ENCODE results near the gene ADISSP.

Gene ADISSP

DNA sequence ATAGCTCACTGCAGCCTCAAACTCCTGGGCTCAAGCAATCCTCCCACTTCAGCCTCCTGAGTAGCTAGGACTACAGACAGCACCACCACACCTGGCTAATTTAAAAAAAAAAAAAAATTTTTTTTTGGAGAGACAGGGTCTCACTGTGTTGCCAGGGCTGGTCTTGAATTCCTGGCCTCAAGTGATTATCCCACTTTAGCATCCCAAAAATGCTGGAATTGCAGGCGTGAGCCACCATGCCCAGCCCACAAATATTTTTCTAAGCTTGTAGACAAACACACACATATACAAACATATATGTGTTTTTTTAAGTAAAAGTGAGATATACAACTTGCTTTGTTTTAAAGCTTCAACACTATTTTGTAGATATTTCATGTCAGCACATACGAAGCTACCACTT is 24.3 kb downstream of the ADISSP start:
- H3K4me2 ChIP-seq (ENCODE audit: low read length): no peak overlapping the region
- H3K79me2 ChIP-seq (ENCODE audit: control insufficient read depth, insufficient read depth, low read length, poor library complexity): no peaks in the 10 kb centered on the region
- H3K4me3 ChIP-seq (ENCODE audit: low read depth, low read length): no peak overlapping the region
- no peak overlapping the region for H3K27ac ChIP-seq (ENCODE audit: low read depth, low read length)
- no peak overlapping the region for H2AK5ac ChIP-seq (ENCODE audit: low read length)
- no peak overlapping the region for H3K4ac ChIP-seq (ENCODE audit: low read depth, low read length)
- no peaks in the 10 kb centered on the region for H3K27me3 ChIP-seq (ENCODE audit: insufficient read depth, low read length)
- no peaks in the 10 kb centered on the region for H3K79me1 ChIP-seq (ENCODE audit: low read length)
- H4K8ac ChIP-seq (ENCODE audit: low read depth, low read length): no peak overlapping the region
- no peak overlapping the region for H2BK5ac ChIP-seq (ENCODE audit: low read depth, low read length, poor library complexity)
- no peak overlapping the region for H2BK12ac ChIP-seq (ENCODE audit: low read length)
- H3K23ac ChIP-seq (ENCODE audit: low read length): no peak overlapping the region
- no peak overlapping the region for H3K9ac ChIP-seq (ENCODE audit: low read length)
- H3K18ac ChIP-seq (ENCODE audit: low read length): no peak overlapping the region
- peak; percentile 56 to 83 for DNase-seq
- H2BK120ac ChIP-seq (ENCODE audit: insufficient read depth, low read length, poor library complexity): no peak overlapping the region
- no peak overlapping the region for H2AFZ ChIP-seq (ENCODE audit: insufficient read depth, low read length, poor library complexity)
- H3K9me3 ChIP-seq (ENCODE audit: insufficient read depth, low read depth, low read length): peaks cover 5% of the 10 kb centered on the region
- H3K14ac ChIP-seq (ENCODE audit: low read length): no peak overlapping the region
- no CpG with 5 or more reads among the region's 2 CpGs for WGBS (ENCODE audit: extremely low coverage, insufficient coverage, insufficient read length)
- H3K4me1 ChIP-seq (ENCODE audit: control insufficient read depth in 1 of 2, insufficient read depth in 2 of 2, low read length in 2 of 2): peaks cover 0 to 2% of the 10 kb centered on the region in 2 experiments
- H4K91ac ChIP-seq (ENCODE audit: low read depth, low read length): no peak overlapping the region
- H3K36me3 ChIP-seq (ENCODE audit: control insufficient read depth in 1 of 2, insufficient read depth in 2 of 2, low read length in 2 of 2): no peaks in the 10 kb centered on the region
- H4K12ac ChIP-seq (ENCODE audit: low read depth, low read length): no peak overlapping the region

DNA sequence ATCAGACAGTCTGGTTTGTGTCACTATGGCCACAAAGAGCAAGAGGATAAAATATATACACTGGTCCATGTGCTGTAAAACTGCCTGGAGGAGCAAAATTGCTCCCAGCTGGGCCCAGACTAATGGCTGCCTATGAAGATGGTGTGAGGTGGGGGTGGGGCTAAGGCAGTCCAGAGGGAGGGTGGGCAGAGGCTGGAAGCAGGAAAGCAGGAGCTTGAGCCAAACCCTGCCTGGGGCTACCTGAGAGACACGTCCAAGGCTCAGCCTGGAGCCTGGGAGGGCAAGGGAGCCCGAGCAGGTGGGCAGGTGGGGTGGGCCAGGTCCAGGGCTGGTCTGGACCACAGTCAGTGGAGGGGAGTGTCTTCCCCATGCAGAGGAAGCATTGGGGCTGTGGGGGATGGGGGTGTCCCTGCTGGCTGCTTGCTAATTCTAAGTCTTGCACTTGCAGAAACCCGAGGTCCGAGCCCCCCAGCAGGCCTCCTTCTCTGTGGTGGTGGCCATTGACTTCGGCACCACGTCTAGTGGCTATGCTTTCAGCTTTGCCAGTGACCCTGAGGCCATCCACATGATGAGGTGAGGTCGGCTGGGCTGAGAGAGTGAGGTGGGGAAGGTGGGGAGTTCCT is 25.6 kb downstream of the ADISSP start:
- no peaks in the 10 kb centered on the region for H3K36me3 ChIP-seq (ENCODE audit: control insufficient read depth in 1 of 2, insufficient read depth in 2 of 2, low read length in 2 of 2)
- H4K8ac ChIP-seq (ENCODE audit: low read depth, low read length): no peak overlapping the region
- H3K9ac ChIP-seq (ENCODE audit: low read length): no peak overlapping the region
- H3K14ac ChIP-seq (ENCODE audit: low read length): no peak overlapping the region
- no peak overlapping the region for H4K91ac ChIP-seq (ENCODE audit: low read depth, low read length)
- no peak overlapping the region for H3K23ac ChIP-seq (ENCODE audit: low read length)
- WGBS (ENCODE audit: extremely low coverage, insufficient coverage, insufficient read length): no CpG with 5 or more reads among the region's 7 CpGs
- H3K79me1 ChIP-seq (ENCODE audit: low read length): no peaks in the 10 kb centered on the region
- H3K18ac ChIP-seq (ENCODE audit: low read length): no peak overlapping the region
- H2BK12ac ChIP-seq (ENCODE audit: low read length): no peak overlapping the region
- no peak overlapping the region for H2BK5ac ChIP-seq (ENCODE audit: low read depth, low read length, poor library complexity)
- no peak overlapping the region for H3K4me2 ChIP-seq (ENCODE audit: low read length)
- no peaks in the 10 kb centered on the region for H3K79me2 ChIP-seq (ENCODE audit: control insufficient read depth, insufficient read depth, low read length, poor library complexity)
- peaks cover 5% of the 10 kb centered on the region for H3K9me3 ChIP-seq (ENCODE audit: insufficient read depth, low read depth, low read length)
- no peaks in the 10 kb centered on the region for H3K27me3 ChIP-seq (ENCODE audit: insufficient read depth, low read length)
- H3K4me3 ChIP-seq (ENCODE audit: low read depth, low read length): no peak overlapping the region
- H3K27ac ChIP-seq (ENCODE audit: low read depth, low read length): no peak overlapping the region
- no peak overlapping the region for H2AFZ ChIP-seq (ENCODE audit: insufficient read depth, low read length, poor library complexity)
- no peak overlapping the region for H2BK120ac ChIP-seq (ENCODE audit: insufficient read depth, low read length, poor library complexity)
- no peak overlapping the region for H4K12ac ChIP-seq (ENCODE audit: low read depth, low read length)
- no peak overlapping the region for H2AK5ac ChIP-seq (ENCODE audit: low read length)
- no peak overlapping the region for H3K4ac ChIP-seq (ENCODE audit: low read depth, low read length)
- H3K4me1 ChIP-seq (ENCODE audit: control insufficient read depth in 1 of 2, insufficient read depth in 2 of 2, low read length in 2 of 2): peaks cover 0 to 2% of the 10 kb centered on the region in 2 experiments
- no peak for DNase-seq

DNA sequence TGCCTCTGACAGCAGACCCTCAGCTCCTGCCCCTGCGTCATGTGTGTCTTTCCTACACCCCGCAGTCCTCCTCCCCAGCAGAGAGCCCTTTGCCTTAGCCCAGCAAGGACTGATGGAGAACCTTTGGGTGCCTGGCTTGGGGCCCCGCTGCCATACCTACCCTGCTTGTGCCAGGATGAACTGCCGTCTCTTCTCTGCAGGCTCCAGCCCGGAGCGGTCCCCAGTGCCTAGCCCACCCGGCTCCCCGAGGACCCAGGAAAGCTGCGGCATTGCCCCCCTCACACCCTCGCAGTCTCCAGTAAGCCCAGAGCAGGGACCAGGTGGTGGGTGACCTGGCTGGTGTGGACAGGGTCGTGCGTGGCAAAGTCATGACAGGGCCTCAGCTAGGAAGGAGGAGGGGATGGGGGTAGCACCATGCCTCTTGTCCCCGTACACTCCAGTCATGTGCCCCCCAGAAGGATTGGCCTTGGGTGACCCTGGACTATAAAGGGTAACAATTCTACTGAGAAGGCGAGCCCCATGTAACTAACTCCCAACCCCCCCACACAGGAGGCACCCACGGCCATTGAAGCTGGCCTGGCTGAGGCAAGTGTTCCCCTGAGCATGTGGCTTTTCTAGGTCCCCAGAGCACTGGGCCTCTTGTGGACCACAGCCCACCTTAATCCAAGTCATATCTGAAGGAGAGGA is 26.8 kb downstream of the ADISSP start:
- Histone ChIP-seq H4K12ac (ENCODE audit: low read depth, low read length) (no peak overlapping the region), H3K36me3 (ENCODE audit: control insufficient read depth in 1 of 2, insufficient read depth in 2 of 2, low read length in 2 of 2) (no peaks in the 10 kb centered on the region), H2AFZ (ENCODE audit: insufficient read depth, low read length, poor library complexity) (no peak overlapping the region), H3K14ac (ENCODE audit: low read length) (no peak overlapping the region), H2BK5ac (ENCODE audit: low read depth, low read length, poor library complexity) (no peak overlapping the region), H2BK120ac (ENCODE audit: insufficient read depth, low read length, poor library complexity) (no peak overlapping the region), H3K4me1 (ENCODE audit: control insufficient read depth in 1 of 2, insufficient read depth in 2 of 2, low read length in 2 of 2) (peaks cover 0 to 2% of the 10 kb centered on the region in 2 experiments), H3K4me2 (ENCODE audit: low read length) (no peak overlapping the region), H4K91ac (ENCODE audit: low read depth, low read length) (no peak overlapping the region), H3K27me3 (ENCODE audit: insufficient read depth, low read length) (no peaks in the 10 kb centered on the region), H3K27ac (ENCODE audit: low read depth, low read length) (no peak overlapping the region), H3K18ac (ENCODE audit: low read length) (no peak overlapping the region), H3K4me3 (ENCODE audit: low read depth, low read length) (no peak overlapping the region), H3K4ac (ENCODE audit: low read depth, low read length) (no peak overlapping the region), H4K8ac (ENCODE audit: low read depth, low read length) (no peak overlapping the region), H3K23ac (ENCODE audit: low read length) (no peak overlapping the region), H3K79me2 (ENCODE audit: control insufficient read depth, insufficient read depth, low read length, poor library complexity) (no peaks in the 10 kb centered on the region), H3K9me3 (ENCODE audit: insufficient read depth, low read depth, low read length) (peaks cover 4% of the 10 kb centered on the region), H2AK5ac (ENCODE audit: low read length) (no peak overlapping the region), H3K79me1 (ENCODE audit: low read length) (no peaks in the 10 kb centered on the region), H2BK12ac (ENCODE audit: low read length) (no peak overlapping the region), H3K9ac (ENCODE audit: low read length) (no peak overlapping the region)
- WGBS (ENCODE audit: extremely low coverage, insufficient coverage, insufficient read length): no CpG with 5 or more reads among the region's 15 CpGs
- no peak for DNase-seq

DNA sequence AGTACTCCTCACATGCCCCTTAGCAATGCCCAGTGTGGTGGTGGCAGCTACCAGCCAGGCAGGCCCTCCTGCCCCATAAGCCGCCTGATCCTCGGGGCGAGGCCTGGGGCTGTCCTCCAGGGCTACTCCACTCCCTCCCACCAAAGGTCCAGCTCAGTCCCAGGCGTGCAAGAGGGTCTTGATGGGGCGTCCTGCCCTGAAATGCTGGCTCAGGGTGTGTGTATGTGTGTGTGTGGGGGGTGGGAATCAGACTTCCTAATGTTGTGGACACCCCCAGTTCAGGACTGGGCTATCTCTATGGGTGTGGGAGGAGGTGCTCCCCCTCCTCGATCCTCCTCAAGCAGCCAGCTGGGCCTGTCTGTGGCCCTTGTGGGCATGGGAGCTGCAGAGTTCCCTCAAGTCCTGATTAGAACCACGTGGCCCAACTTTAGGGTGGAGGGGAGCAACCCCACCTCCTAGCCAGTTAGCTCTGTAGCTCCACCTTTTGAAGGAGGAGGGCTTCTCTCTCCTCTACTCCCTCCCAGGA is 27.6 kb downstream of the ADISSP start:
- WGBS (ENCODE audit: extremely low coverage, insufficient coverage, insufficient read length): no CpG with 5 or more reads among the region's 7 CpGs
- no peak overlapping the region for H4K12ac ChIP-seq (ENCODE audit: low read depth, low read length)

More for the DNA sequence above, 27.6 kb downstream of the ADISSP start:
- H4K8ac ChIP-seq (ENCODE audit: low read depth, low read length): no peak overlapping the region
- H2BK120ac ChIP-seq (ENCODE audit: insufficient read depth, low read length, poor library complexity): no peak overlapping the region
- peaks cover 3% of the 10 kb centered on the region for H3K9me3 ChIP-seq (ENCODE audit: insufficient read depth, low read depth, low read length)
- no peak overlapping the region for H4K91ac ChIP-seq (ENCODE audit: low read depth, low read length)
- no peak overlapping the region for H3K14ac ChIP-seq (ENCODE audit: low read length)
- no peak overlapping the region for H3K9ac ChIP-seq (ENCODE audit: low read length)
- no peak overlapping the region for H3K18ac ChIP-seq (ENCODE audit: low read length)
- H3K4me3 ChIP-seq (ENCODE audit: low read depth, low read length): no peak overlapping the region
- no peak overlapping the region for H3K27ac ChIP-seq (ENCODE audit: low read depth, low read length)
- H3K4me2 ChIP-seq (ENCODE audit: low read length): no peak overlapping the region
- H3K4ac ChIP-seq (ENCODE audit: low read depth, low read length): no peak overlapping the region
- H2BK5ac ChIP-seq (ENCODE audit: low read depth, low read length, poor library complexity): no peak overlapping the region
- no peak overlapping the region for H2BK12ac ChIP-seq (ENCODE audit: low read length)
- peaks cover 0 to 2% of the 10 kb centered on the region in 2 experiments for H3K4me1 ChIP-seq (ENCODE audit: control insufficient read depth in 1 of 2, insufficient read depth in 2 of 2, low read length in 2 of 2)
- H2AFZ ChIP-seq (ENCODE audit: insufficient read depth, low read length, poor library complexity): no peak overlapping the region
- no peak overlapping the region for H2AK5ac ChIP-seq (ENCODE audit: low read length)
- H3K23ac ChIP-seq (ENCODE audit: low read length): no peak overlapping the region
- H3K27me3 ChIP-seq (ENCODE audit: insufficient read depth, low read length): no peaks in the 10 kb centered on the region
- no peak for DNase-seq
- no peaks in the 10 kb centered on the region for H3K79me1 ChIP-seq (ENCODE audit: low read length)
- H3K79me2 ChIP-seq (ENCODE audit: control insufficient read depth, insufficient read depth, low read length, poor library complexity): no peaks in the 10 kb centered on the region
- no peaks in the 10 kb centered on the region for H3K36me3 ChIP-seq (ENCODE audit: control insufficient read depth in 1 of 2, insufficient read depth in 2 of 2, low read length in 2 of 2)

All from trophoblast cell (in vitro differentiated cells and primary cell).